DND-41 (cell line): Measurements from ENCODE around the gene HADHB.

Source experiments
- EZH2 ChIP-seq: IDR thresholded peaks from 3 replicates; pipeline ENCODE4 v1.6.1; 2012; ENCODE audit warnings: borderline replicate concordance, low read depth, mild to moderate bottlenecking, moderate library complexity, low read length, inconsistent platforms; ENCODE audit not compliant: severe bottlenecking
- TF ChIP-seq, protein P1 (sequence below): IDR thresholded peaks from 2 replicates; pipeline ENCODE4 v1.5.1; 2012; ENCODE audit warnings: borderline replicate concordance, low read length, moderate library complexity, mild to moderate bottlenecking; ENCODE audit not compliant: poor library complexity, severe bottlenecking; ENCODE audit errors: extremely low read depth

DNA sequence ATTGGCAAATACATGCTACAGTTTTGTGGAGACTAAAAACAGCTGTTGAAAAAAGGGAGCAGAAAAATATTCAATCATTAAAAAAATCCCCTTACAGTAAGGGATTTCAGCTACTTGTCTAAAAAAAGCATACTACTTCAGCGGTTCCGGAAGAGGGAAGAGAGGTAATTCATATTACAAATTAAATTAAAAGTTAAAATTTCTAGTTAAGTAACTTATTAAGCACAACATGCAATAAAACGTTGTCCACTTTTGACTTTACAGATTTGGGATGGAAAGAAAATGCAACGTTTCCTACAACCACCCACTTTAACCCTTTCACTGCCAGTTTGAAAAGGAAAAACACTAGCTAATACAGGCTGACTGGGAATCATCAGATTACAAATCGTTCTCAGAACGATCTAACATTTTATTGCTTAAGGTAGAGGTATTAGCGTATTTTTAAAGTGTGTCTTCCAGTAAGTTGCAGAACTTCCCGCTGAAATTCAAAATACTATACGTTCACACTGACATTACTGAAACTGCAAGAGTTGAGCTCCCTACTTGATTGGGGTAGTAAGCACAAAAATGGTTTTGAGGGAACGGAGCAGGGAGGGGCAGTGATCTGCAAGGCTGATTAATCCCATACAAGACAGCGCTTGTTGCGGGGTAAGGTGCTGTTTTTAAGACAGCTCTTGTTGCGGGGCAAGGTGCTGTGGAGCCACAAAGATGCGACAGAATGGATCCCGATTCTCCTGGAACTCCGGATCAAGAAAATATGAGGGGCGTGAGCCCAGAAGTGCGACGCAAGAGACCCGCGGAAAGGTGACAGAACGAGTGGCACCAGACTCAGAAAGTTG is 1.1 kb upstream of the HADHB start:
- TF ChIP-seq, protein P1, sequence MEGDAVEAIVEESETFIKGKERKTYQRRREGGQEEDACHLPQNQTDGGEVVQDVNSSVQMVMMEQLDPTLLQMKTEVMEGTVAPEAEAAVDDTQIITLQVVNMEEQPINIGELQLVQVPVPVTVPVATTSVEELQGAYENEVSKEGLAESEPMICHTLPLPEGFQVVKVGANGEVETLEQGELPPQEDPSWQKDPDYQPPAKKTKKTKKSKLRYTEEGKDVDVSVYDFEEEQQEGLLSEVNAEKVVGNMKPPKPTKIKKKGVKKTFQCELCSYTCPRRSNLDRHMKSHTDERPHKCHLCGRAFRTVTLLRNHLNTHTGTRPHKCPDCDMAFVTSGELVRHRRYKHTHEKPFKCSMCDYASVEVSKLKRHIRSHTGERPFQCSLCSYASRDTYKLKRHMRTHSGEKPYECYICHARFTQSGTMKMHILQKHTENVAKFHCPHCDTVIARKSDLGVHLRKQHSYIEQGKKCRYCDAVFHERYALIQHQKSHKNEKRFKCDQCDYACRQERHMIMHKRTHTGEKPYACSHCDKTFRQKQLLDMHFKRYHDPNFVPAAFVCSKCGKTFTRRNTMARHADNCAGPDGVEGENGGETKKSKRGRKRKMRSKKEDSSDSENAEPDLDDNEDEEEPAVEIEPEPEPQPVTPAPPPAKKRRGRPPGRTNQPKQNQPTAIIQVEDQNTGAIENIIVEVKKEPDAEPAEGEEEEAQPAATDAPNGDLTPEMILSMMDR: no peak
- no peak for TF ChIP-seq EZH2
